ENCODE measurements around the gene OGFOD1. TPM values are rescaled to one million over a fixed set of nuclear protein-coding genes. Genes with fewer than 3 reads are reported as not detected.

The OGFOD1 gene
- total and polyA plus RNA-seq, 9 of the 15 experiments (the other 6 are each of a cell fraction or from before 2014, with no cell fraction given): 60.4 to 134 (median 85.8) TPM

DNA sequence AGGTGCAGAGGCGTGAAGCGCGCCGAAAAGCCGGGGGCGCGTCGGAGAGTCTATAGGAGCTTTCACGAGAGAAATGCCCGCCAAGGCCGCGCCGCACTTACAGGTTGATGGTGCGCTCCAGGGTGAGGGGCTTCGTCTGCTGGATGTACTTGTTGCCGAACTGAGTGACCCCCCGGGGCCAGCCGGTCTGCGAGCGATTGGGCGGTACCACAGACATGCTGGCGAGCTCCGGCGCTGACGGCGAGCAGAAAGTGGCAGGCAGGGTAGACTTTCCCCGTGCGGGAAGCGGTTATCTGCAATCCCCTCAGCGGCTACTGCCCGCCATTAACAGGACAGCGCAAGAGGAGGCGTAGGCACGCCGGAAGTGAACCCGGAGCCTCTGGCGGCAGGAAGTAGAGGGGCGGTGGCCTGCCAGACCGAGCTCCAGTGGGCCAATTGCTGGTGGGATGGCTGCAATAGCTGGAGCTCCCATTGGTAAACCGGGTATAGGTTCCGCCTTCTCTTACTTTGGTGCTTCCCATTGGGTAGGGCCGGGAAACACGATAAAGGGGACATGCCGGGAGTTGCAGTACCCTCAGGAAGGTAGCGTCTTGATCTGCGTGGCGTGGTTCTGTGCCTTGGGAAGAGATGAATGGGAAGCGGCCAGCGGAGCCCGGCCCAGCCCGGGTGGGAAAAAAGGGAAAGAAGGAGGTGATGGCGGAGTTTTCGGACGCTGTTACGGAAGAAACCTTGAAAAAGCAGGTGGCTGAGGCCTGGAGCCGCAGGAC lies at the start of gene OGFOD1, which contains the start of gene NUDT21 (continued):
- TF ChIP-seq, protein P1, sequence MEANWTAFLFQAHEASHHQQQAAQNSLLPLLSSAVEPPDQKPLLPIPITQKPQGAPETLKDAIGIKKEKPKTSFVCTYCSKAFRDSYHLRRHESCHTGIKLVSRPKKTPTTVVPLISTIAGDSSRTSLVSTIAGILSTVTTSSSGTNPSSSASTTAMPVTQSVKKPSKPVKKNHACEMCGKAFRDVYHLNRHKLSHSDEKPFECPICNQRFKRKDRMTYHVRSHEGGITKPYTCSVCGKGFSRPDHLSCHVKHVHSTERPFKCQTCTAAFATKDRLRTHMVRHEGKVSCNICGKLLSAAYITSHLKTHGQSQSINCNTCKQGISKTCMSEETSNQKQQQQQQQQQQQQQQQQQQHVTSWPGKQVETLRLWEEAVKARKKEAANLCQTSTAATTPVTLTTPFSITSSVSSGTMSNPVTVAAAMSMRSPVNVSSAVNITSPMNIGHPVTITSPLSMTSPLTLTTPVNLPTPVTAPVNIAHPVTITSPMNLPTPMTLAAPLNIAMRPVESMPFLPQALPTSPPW (CRISPR knock-in tag; IDR thresholded peaks at IDR 0.05): peak; percentile 39; the same call in 1 of the 2 replicates
- TF ChIP-seq, protein P2, sequence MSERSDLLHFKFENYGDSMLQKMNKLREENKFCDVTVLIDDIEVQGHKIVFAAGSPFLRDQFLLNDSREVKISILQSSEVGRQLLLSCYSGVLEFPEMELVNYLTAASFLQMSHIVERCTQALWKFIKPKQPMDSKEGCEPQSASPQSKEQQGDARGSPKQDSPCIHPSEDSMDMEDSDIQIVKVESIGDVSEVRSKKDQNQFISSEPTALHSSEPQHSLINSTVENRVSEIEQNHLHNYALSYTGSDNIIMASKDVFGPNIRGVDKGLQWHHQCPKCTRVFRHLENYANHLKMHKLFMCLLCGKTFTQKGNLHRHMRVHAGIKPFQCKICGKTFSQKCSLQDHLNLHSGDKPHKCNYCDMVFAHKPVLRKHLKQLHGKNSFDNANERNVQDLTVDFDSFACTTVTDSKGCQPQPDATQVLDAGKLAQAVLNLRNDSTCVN (CRISPR knock-in tag; IDR thresholded peaks at IDR 0.05): no peak
- TF ChIP-seq, protein P3, sequence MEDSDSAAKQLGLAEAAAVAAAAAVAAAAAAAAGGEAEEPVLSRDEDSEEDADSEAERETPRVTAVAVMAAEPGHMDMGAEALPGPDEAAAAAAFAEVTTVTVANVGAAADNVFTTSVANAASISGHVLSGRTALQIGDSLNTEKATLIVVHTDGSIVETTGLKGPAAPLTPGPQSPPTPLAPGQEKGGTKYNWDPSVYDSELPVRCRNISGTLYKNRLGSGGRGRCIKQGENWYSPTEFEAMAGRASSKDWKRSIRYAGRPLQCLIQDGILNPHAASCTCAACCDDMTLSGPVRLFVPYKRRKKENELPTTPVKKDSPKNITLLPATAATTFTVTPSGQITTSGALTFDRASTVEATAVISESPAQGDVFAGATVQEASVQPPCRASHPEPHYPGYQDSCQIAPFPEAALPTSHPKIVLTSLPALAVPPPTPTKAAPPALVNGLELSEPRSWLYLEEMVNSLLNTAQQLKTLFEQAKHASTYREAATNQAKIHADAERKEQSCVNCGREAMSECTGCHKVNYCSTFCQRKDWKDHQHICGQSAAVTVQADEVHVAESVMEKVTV (CRISPR knock-in tag; IDR thresholded peaks at IDR 0.05): no peak
- no peak for TF ChIP-seq TFE3 (CRISPR knock-in tag; IDR thresholded peaks at IDR 0.05)
- TF ChIP-seq ZNF24 (IDR thresholded peaks at IDR 0.05): no peak
- TF ChIP-seq BCL6 (CRISPR knock-in tag; IDR thresholded peaks at IDR 0.05): no peak
- TF ChIP-seq BRF1 (IDR thresholded peaks at IDR 0.05; ENCODE audit: borderline replicate concordance, extremely low read depth, insufficient read length): no peak
- no peak for TF ChIP-seq ZNF778 (CRISPR knock-in tag; IDR thresholded peaks at IDR 0.05)
- TF ChIP-seq ZKSCAN8 (CRISPR knock-in tag; IDR thresholded peaks at IDR 0.05): no peak
- peak; percentile 99 for TF ChIP-seq GABPA (tag; conservative IDR thresholded peaks at IDR 0.05; ENCODE audit: low read depth)
- TF ChIP-seq, protein P4, sequence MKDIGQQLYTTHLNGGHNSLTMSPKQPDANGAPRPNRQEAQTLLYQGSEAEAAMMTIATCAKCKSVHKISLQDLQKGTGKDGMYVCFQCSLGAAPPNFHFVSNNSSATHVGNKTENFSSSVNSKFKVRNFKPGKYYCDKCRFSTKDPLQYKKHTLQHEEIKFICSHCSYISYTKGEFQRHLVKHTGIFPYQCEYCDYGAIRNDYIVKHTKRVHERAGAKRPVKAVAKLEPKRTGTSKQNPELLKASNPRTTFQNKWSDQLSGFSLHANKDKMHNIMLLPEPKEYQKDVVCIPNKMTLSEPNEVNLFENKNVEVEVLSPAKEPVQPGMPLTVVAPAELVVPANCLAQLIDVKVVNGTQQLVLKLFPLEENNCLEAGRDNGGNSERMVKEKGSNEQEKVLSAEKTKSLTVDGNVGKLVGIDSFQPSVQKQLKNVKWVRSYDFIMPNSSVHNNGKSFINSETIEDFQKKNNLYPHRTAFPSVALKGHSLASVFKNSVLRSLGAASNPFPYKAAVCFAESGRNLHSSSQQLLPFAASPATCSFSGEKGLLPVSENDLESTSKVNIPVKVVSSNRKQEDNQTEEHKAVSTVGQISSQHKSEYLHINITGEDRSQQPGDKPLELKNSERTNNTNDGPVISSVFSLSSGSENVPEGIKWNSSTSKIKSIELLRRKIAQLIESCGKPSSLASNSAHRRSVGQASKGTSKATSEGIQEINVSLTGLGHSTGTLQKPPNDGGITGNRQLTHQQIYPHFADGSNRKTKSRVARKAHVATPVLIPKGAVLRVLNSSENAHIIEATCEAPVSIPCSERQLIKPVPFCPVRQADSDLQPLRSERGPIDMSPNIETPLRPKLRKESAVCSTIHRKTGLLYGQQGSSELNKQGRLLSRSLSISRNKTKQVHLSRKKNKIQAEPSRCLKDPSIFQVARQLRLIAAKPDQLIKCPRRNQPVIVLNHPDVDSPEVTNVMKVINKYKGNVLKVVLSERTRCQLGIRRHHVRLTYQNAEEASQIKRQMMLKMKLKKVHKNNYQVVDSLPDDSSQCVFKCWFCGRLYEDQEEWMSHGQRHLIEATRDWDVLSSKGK (CRISPR knock-in tag; IDR thresholded peaks at IDR 0.05): no peak
- TF ChIP-seq, protein P5, sequence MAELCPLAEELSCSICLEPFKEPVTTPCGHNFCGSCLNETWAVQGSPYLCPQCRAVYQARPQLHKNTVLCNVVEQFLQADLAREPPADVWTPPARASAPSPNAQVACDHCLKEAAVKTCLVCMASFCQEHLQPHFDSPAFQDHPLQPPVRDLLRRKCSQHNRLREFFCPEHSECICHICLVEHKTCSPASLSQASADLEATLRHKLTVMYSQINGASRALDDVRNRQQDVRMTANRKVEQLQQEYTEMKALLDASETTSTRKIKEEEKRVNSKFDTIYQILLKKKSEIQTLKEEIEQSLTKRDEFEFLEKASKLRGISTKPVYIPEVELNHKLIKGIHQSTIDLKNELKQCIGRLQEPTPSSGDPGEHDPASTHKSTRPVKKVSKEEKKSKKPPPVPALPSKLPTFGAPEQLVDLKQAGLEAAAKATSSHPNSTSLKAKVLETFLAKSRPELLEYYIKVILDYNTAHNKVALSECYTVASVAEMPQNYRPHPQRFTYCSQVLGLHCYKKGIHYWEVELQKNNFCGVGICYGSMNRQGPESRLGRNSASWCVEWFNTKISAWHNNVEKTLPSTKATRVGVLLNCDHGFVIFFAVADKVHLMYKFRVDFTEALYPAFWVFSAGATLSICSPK (IDR thresholded peaks at IDR 0.05; ENCODE audit: borderline replicate concordance): no peak
- no peak for TF ChIP-seq HDAC8 (tag; IDR thresholded peaks at IDR 0.05)
